ENCODE results near the gene MYL12A. TPM values are rescaled to one million over a fixed set of nuclear protein-coding genes. Genes with fewer than 3 reads are reported as not detected.
A peak's percentile ranks its signal among the peaks of the same experiment; 100 is the strongest.
"Not testable (repeated sequence)": the region's sequence is repeated elsewhere in the genome, so short reads cannot be mapped to it uniquely, and the experiment has no call there.

Gene MYL12A
- total and polyA plus RNA-seq, 2 experiments from 2014 or later = 152 to 420 TPM

DNA sequence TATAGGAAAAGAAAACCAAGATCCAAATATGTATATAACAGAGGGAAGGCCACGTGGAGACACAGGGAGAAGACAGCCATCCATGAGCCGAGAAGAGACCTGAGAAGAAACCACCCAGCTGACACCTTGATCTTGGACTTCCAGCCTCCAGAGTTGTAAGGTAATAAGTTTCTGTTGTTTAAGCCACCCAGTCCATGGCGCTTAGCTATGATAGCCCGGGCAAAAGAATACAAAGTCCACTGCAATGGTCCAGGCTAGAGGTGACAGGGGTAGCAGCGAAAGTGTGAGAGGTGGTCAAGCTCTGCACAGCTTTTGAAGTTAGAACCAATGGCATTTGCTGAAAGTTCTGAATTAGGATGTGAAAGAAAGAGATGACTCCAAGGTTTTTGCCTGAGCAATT, 30.6 kb upstream of the MYL12A start:
- H3K9me3 ChIP-seq (ENCODE audit: low read depth) = no peaks in the 10 kb centered on the region
- H3K4me3 ChIP-seq = peak overlapping the region; percentile 56
- H3K36me3 ChIP-seq = peaks cover 34% of the 10 kb centered on the region
- peaks cover 43% of the 10 kb centered on the region for H3K4me1 ChIP-seq (ENCODE audit: low read depth)
- TF ChIP-seq, protein P1, sequence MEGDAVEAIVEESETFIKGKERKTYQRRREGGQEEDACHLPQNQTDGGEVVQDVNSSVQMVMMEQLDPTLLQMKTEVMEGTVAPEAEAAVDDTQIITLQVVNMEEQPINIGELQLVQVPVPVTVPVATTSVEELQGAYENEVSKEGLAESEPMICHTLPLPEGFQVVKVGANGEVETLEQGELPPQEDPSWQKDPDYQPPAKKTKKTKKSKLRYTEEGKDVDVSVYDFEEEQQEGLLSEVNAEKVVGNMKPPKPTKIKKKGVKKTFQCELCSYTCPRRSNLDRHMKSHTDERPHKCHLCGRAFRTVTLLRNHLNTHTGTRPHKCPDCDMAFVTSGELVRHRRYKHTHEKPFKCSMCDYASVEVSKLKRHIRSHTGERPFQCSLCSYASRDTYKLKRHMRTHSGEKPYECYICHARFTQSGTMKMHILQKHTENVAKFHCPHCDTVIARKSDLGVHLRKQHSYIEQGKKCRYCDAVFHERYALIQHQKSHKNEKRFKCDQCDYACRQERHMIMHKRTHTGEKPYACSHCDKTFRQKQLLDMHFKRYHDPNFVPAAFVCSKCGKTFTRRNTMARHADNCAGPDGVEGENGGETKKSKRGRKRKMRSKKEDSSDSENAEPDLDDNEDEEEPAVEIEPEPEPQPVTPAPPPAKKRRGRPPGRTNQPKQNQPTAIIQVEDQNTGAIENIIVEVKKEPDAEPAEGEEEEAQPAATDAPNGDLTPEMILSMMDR (IDR thresholded peaks at IDR 0.05; ENCODE audit: low read depth, low read length) = no peak
- no peaks in the 10 kb centered on the region for H3K27me3 ChIP-seq
- DNase-seq (ENCODE audit: low read depth in 1 of 2, low spot score in 1 of 2) = no peak
- H3K27ac ChIP-seq = peak overlapping the region; percentile 98

DNA sequence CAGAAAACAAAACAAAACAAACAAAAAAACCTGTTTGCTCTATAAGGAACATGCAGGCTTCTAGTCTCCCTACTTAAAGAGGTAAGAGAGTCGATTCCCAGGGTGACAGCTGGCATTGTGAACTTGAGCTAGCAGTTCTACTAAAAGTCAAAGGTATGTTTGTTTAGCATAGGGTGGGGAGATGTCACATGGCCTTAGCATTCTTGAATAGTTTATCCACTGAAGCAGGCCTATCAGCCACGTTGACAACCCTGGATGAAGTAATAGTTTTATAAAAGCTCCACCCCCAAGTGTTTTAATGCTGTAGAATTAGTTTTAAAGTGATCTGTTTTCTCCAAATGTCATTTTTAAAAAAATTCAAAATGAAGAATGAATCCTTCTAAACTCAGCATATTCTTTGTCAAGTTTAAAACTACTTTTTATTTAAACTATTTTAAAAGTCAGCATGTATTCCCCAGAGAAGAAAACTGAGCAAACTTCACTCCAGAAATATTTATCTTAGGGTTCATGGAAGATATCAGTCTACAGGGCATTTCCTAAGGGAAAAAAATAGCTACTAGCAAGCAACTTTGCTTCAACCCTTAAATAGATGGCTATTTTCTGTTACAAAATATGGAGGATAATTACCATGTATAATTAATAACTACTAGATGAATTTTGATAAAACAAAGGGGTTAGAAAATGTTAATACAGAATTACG, 29.5 kb upstream of the MYL12A start:
- peaks cover 26% of the 10 kb centered on the region for H3K36me3 ChIP-seq
- H3K4me1 ChIP-seq (ENCODE audit: low read depth) = peaks cover 32% of the 10 kb centered on the region
- H3K9me3 ChIP-seq (ENCODE audit: low read depth) = no peaks in the 10 kb centered on the region
- TF ChIP-seq, protein P1 (IDR thresholded peaks at IDR 0.05; ENCODE audit: low read depth, low read length) = no peak
- peak overlapping the region; percentile 98 for H3K27ac ChIP-seq
- peak overlapping the region; percentile 56 for H3K4me3 ChIP-seq
- H3K27me3 ChIP-seq = no peaks in the 10 kb centered on the region
- DNase-seq (ENCODE audit: low read depth in 1 of 2, low spot score in 1 of 2) = peak; percentile 33 to 80

DNA sequence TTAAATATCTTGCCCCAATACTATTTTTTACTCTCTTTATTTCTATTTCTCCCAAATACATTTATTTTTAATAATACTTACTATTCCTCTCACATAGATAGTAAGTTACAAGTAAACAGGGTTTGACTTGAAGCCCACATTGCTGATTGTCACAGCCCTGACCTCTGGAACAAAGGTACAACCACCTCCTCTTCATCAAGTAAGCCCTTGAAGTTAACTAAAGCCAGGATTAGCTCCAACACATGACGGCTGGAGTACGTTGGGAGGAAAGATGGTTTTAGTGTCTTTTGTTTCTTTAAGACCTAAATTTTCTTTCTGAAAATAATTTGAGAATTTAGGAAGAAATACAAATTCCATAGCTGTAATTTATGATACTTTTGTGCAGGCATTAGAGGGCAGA, 28.8 kb upstream of the MYL12A start:
- peaks cover 25% of the 10 kb centered on the region for H3K4me1 ChIP-seq (ENCODE audit: low read depth)
- peak overlapping the region; percentile 56 for H3K4me3 ChIP-seq
- peak in 1 of 2 donors; percentile 40 for DNase-seq (ENCODE audit: low read depth in 1 of 2, low spot score in 1 of 2)
- H3K36me3 ChIP-seq = peaks cover 25% of the 10 kb centered on the region
- H3K27me3 ChIP-seq = no peaks in the 10 kb centered on the region
- H3K27ac ChIP-seq = peak overlapping the region; percentile 98
- no peaks in the 10 kb centered on the region for H3K9me3 ChIP-seq (ENCODE audit: low read depth)
- TF ChIP-seq, protein P1 (IDR thresholded peaks at IDR 0.05; ENCODE audit: low read depth, low read length) = no peak

DNA sequence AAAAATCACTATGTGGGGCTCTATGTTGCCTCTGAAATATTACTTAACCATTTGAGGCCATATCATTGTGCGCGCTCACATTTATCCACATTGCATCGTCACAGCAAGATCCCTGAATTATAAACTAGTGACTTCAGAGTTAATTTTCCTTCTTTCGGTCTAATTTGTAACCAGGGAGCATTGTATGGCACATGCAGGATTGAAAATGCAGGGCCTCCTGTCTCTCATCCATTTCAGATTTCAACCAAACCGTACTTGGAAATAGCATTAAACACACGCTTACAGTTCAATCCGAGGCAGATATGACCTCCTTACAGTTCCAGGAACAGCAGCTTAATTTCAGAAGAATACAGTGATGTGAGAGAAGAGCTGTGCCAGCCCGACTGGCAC, 28.4 kb upstream of the MYL12A start:
- H3K9me3 ChIP-seq (ENCODE audit: low read depth) = no peaks in the 10 kb centered on the region
- H3K27me3 ChIP-seq = no peaks in the 10 kb centered on the region
- no peak for DNase-seq (ENCODE audit: low read depth in 1 of 2, low spot score in 1 of 2)
- TF ChIP-seq, protein P1 (IDR thresholded peaks at IDR 0.05; ENCODE audit: low read depth, low read length) = no peak
- peak overlapping the region; percentile 98 for H3K27ac ChIP-seq
- H3K4me3 ChIP-seq = peak overlapping the region; percentile 56
- H3K4me1 ChIP-seq (ENCODE audit: low read depth) = peaks cover 21% of the 10 kb centered on the region
- H3K36me3 ChIP-seq = peaks cover 24% of the 10 kb centered on the region

DNA sequence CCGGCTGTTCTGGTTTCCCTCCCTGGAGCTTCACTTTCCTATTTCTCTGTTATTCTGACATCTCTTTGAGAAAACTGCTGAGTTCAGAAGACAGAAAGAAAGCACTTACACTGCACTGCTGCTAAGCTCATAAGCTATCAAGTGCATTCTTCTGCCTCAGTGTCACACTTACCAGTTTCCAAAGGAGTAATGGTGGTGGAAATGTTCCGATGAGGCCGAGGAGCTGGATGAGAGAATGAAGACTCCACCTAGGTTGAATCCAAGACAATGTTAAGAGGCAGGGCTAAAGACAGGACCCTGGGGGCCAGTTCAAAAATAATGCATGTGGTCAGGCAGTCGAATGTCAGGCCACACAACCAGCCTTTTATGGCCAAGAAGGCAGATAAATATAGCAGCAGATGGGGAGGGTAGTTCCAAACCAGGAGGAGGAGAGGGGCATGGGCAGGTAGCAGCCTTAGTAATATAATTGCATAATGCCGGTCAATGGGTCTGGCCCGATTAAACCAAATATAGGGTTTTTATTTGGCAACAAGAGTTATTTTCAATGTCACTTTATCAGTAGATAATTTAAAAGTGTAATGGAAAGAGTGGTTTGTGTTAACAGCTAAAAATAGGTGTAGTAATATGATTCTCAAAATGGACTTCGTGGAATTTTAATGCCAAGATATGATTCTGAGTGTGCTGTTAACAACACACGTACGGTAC, 27.8 kb upstream of the MYL12A start, which contains the start of gene MYOM1:
Gene MYOM1 (minus strand): TSS at position 338 of the 705 bp plus-strand sequence. CDS start 4,745 bp downstream, outside the sequence.
- Histone ChIP-seq H3K4me3 (peak within 1 kb of the TSS; percentile 56), H3K9me3 (ENCODE audit: low read depth) (no peaks in the 10 kb centered on the region), H3K27ac (peak within 1 kb of the TSS; percentile 98), H3K4me1 (ENCODE audit: low read depth) (peaks cover 20% of the 10 kb centered on the region), H3K27me3 (no peaks in the 10 kb centered on the region), H3K36me3 (peaks cover 18% of the 10 kb centered on the region)
- TF ChIP-seq, protein P1 (IDR thresholded peaks at IDR 0.05; ENCODE audit: low read depth, low read length) = no peak
- peak in 1 of 2 donors; percentile 77 for DNase-seq (ENCODE audit: low read depth in 1 of 2, low spot score in 1 of 2)

DNA sequence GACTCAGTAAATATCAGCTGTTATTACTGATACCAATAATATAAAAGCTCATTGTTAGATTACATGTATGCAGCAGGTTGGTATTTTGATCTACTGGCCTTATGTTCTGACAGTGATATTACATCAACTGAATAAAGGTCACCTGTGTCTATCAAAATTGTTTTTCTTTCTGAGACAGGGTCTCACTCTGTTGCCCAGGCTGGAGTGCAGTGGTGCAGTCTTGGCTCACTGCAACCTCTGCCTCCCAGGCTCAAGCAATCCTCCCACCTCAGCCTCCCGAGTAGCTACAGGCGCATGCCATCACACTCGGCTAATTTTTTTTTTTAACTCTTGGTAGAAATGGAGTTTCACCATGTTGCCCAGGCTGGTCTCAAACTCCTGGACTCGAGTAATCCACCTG, 26.7 kb upstream of the MYL12A start:
- not testable (repeated sequence) for H3K36me3 ChIP-seq; H3K9me3 ChIP-seq (ENCODE audit: low read depth); H3K27me3 ChIP-seq; H3K4me3 ChIP-seq; DNase-seq (ENCODE audit: low read depth in 1 of 2, low spot score in 1 of 2)
- Histone ChIP-seq H3K27ac (peak overlapping the region; percentile 98), H3K4me1 (ENCODE audit: low read depth) (peaks cover 20% of the 10 kb centered on the region)

Measured in cardiac muscle cell (in vitro differentiated cells and primary cell).